Ishikawa (cell line): Measurements from ENCODE around the gene GLIS1.

Experiments
- CEBPB ChIP-seq: IDR thresholded peaks from 2 replicates; pipeline ENCODE4 v1.6.1; 2012
- CREB1 ChIP-seq: IDR thresholded peaks from 2 replicates; pipeline ENCODE4 v1.6.1; 2012; ENCODE audit warnings: low read depth
- EGR1 ChIP-seq: IDR thresholded peaks from 2 replicates; pipeline ENCODE4 v1.6.1; 2012
- EP300 ChIP-seq: IDR thresholded peaks from 2 replicates; pipeline ENCODE4 v1.6.1; 2012; ENCODE audit warnings: borderline replicate concordance
- FOXM1 ChIP-seq: IDR thresholded peaks from 2 replicates; pipeline ENCODE4 v1.6.1; 2012; ENCODE audit warnings: low read depth, borderline replicate concordance
- NFIC ChIP-seq: IDR thresholded peaks from 2 replicates; pipeline ENCODE4 v1.6.1; 2012
- RAD21 ChIP-seq: IDR thresholded peaks from 2 replicates; pipeline ENCODE4 v1.6.1; 2012; ENCODE audit warnings: low read depth
- TAF1 ChIP-seq: IDR thresholded peaks from 2 replicates; pipeline ENCODE4 v1.6.1; 2012; ENCODE audit warnings: low read depth, mild to moderate bottlenecking
- TCF12 ChIP-seq: IDR thresholded peaks from 2 replicates; pipeline ENCODE4 v1.6.1; 2012; ENCODE audit warnings: low read depth
- TEAD4 ChIP-seq: IDR thresholded peaks from 2 replicates; pipeline ENCODE4 v1.6.1; 2012
- YY1 ChIP-seq: IDR thresholded peaks from 2 replicates; pipeline ENCODE4 v1.6.1; 2012; ENCODE audit warnings: low read depth
- ZBTB7A ChIP-seq: IDR thresholded peaks from 2 replicates; pipeline ENCODE4 v1.6.1; 2012; ENCODE audit warnings: low read depth
- TF ChIP-seq, protein P1 (sequence below): IDR thresholded peaks from 2 replicates; pipeline ENCODE4 v1.6.1; 2012
- TF ChIP-seq, protein P2 (sequence below): IDR thresholded peaks from 2 replicates; pipeline ENCODE4 v1.6.1; 2012
- TF ChIP-seq, protein P3 (sequence below): IDR thresholded peaks from 2 replicates; pipeline ENCODE4 v1.6.1; 2012; ENCODE audit warnings: low read depth, mild to moderate bottlenecking

The GLIS1 gene

DNA sequence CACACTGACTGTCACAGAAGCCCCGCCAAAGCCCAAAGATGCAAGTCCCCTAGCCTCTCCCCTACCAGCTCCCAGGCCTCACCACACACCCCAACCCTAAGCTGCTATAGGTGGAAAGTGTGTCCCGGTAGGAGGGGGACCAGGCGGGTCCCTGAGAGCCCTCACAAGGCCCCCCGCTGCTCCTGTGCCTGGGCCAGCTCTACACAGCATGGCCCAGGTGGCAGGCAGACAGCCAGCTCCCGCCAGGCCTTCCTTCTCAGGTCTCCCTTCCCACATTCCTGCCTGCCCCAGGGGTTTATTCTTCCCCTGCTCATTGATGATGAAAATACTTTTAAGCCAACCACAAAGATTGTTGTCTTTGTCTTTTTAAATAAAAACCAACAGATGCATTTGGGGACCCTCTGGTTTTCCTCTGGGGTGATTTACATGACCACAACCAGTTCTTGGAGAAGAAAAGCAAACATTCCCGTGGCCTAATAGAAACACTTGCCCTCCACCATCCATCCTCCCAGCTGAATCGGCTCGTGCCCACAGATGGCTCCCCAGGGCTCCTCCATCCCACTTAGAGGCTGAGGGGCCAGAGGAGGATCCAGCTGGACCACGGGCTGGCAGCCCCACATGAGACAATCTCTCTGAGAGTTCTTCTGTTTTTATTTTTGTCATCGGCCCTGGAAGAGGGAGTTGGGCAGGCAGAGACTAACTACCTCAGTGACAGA, 186.7 kb downstream of the GLIS1 start:
- TF ChIP-seq ZBTB7A (peak; percentile 27; the same call in 1 of the 2 replicates), TAF1 (no peak), FOXM1 (no peak), CREB1 (no peak), YY1 (no peak), TCF12 (peak; percentile 79), NFIC (peak; percentile 86), RAD21 (no peak), CEBPB (no peak), TEAD4 (peak; percentile 86), EGR1 (no peak), EP300 (peak; percentile 68; the same call in 1 of the 2 replicates)
- TF ChIP-seq, protein P1, sequence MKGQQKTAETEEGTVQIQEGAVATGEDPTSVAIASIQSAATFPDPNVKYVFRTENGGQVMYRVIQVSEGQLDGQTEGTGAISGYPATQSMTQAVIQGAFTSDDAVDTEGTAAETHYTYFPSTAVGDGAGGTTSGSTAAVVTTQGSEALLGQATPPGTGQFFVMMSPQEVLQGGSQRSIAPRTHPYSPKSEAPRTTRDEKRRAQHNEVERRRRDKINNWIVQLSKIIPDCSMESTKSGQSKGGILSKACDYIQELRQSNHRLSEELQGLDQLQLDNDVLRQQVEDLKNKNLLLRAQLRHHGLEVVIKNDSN = no peak
- TF ChIP-seq, protein P2, sequence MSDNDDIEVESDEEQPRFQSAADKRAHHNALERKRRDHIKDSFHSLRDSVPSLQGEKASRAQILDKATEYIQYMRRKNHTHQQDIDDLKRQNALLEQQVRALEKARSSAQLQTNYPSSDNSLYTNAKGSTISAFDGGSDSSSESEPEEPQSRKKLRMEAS = no peak
- TF ChIP-seq, protein P3, sequence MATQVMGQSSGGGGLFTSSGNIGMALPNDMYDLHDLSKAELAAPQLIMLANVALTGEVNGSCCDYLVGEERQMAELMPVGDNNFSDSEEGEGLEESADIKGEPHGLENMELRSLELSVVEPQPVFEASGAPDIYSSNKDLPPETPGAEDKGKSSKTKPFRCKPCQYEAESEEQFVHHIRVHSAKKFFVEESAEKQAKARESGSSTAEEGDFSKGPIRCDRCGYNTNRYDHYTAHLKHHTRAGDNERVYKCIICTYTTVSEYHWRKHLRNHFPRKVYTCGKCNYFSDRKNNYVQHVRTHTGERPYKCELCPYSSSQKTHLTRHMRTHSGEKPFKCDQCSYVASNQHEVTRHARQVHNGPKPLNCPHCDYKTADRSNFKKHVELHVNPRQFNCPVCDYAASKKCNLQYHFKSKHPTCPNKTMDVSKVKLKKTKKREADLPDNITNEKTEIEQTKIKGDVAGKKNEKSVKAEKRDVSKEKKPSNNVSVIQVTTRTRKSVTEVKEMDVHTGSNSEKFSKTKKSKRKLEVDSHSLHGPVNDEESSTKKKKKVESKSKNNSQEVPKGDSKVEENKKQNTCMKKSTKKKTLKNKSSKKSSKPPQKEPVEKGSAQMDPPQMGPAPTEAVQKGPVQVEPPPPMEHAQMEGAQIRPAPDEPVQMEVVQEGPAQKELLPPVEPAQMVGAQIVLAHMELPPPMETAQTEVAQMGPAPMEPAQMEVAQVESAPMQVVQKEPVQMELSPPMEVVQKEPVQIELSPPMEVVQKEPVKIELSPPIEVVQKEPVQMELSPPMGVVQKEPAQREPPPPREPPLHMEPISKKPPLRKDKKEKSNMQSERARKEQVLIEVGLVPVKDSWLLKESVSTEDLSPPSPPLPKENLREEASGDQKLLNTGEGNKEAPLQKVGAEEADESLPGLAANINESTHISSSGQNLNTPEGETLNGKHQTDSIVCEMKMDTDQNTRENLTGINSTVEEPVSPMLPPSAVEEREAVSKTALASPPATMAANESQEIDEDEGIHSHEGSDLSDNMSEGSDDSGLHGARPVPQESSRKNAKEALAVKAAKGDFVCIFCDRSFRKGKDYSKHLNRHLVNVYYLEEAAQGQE = no peak

DNA sequence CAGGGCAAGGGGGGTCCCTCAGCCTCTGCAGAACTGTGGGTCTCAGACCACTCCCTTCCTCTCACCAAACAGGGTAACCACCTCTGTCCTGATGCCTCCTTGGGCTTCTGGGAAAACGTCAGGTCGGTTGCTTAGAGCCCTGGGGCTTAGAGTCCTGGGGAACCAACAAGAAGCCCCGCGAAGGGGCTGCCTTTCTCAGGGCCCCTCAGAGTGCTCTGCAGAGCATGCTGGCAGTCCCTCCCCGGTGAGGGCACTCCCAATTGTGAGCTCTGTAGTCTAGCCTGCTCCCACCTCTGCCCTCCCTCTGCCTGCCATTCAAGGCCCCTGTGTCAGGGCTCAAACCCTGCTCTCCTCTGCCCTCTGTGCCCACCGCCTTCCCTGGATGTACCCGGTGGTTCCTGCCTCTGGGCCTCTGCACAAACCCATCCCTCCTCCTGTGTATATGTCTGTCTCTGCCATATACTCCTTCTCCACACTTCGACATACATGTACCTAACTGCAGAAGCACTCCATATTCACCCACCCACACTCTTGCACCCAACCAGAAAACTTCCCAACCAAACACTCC, 187.5 kb downstream of the GLIS1 start:
- TF ChIP-seq CREB1 = no peak
- TF ChIP-seq, protein P3 = no peak
- TF ChIP-seq, protein P2 = no peak
- TF ChIP-seq FOXM1 = no peak
- no peak for TF ChIP-seq NFIC
- TF ChIP-seq CEBPB = no peak
- TF ChIP-seq EP300 = no peak
- TF ChIP-seq EGR1 = no peak
- no peak for TF ChIP-seq ZBTB7A

DNA sequence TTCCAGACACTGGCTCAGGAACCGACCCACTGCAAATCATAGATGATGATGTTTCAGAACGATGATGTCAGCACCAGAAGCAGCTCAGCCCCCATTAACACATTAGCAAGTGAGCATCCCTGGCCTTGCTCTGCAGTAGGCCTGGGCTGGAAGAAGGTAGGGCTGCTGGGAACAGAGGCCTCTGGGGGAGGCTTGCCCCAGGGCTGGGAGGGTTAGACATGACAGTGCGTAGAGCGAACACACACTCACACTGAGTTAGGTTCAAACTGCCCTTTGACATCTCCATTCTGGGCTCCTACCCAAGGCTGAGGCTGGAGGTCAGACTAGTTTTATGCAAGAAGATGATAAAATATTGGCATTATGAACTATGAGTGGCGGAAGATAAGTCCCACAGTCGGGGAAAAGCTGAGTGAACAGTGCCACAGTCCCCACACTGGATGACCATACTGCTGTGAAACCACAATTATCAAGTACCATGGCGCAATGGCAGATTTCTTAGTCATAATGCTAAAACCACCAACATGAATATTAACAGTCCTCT, 188.7 kb downstream of the GLIS1 start:
- no peak for TF ChIP-seq TEAD4
- TF ChIP-seq, protein P1 = no peak
- no peak for TF ChIP-seq CREB1
- no peak for TF ChIP-seq NFIC

DNA sequence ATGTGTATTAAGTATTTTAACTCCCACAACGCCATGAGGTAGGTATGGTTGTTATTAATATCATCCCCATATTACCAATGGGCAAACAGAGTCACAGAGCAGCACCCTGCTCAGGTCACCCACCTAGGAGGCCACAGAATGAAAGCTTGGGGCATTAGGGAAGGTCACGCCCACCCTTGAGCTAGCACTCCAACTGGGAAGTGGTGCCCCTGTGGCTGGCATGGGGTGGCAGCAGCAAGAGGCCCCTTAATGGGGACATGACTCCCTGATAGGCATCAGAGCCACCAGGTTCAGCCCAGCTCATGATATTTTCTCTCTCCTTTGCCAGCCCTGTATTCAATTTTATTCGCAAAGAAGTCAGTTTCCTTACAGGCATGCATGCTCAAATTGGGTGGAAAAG, 189.2 kb downstream of the GLIS1 start:
- TF ChIP-seq FOXM1 = no peak
- TF ChIP-seq YY1 = no peak
- TF ChIP-seq CEBPB = no peak
- TF ChIP-seq, protein P1 = no peak
- TF ChIP-seq TAF1 = no peak
- TF ChIP-seq NFIC = no peak
- TF ChIP-seq TEAD4 = no peak
- TF ChIP-seq, protein P2 = no peak
- no peak for TF ChIP-seq ZBTB7A
- TF ChIP-seq EP300 = no peak

DNA sequence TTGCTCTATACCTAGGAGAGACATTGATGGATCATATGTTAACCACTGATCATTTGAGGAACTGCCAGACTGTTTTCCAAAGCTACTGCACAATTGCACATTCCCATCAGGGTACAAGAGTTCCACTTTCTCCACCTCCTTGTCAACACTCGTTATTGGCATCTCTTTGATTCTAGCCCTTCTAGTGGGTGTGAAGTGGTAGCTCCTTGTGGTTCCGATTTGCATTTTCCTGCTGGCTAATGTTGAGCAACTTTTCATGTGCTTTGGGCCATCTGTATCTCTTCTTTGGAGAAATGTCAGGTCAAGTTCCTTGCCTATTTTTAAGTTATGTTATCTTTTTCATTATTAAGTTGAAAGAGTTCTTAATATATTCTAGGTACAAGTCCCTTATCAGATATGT, 189.7 kb downstream of the GLIS1 start:
- TF ChIP-seq ZBTB7A (no peak), CREB1 (no peak), TAF1 (no peak), FOXM1 (no peak), TEAD4 (no peak), TCF12 (no peak), CEBPB (no peak)
